GM21390 (cell line): ENCODE results near the gene LIMA1.
"Not testable (repeated sequence)": the region's sequence is repeated elsewhere in the genome, so short reads cannot be mapped to it uniquely, and the experiment has no call there.

Source experiments
- ATAC-seq: cut with Tn5 transposase; IDR thresholded peaks from one replicate; pipeline ENCODE4 v1.9.1; 2021; ENCODE audit not compliant: unreplicated experiment

The LIMA1 gene

GRCh38 chr12:50283229-50283923 lies at the start of gene LIMA1:
LIMA1 (minus strand) TSS chr12:50283520; CDS start chr12:50248751, 34,769 bp downstream.
- ATAC-seq = peak; percentile 91

DNA sequence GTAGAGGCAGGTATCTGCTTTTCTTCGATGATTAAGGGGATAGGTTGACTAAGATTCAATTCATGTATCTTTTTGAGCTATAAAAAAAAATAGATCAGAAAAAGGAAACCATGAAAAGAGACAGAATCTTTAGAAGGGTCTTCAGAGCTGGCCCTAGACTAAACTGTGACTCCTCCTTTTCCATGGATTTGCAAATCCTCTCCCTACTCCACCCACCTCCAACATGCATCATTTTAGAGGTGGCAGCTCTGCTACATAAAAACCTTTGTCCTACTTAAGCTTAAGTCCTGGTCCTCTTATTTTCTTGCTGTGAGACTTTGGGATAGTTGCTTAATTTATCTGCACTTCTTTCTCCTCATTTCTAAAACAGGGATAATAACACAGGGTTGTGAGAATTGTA lies 48.4 kb upstream of the LIMA1 start:
- no peak for ATAC-seq

DNA sequence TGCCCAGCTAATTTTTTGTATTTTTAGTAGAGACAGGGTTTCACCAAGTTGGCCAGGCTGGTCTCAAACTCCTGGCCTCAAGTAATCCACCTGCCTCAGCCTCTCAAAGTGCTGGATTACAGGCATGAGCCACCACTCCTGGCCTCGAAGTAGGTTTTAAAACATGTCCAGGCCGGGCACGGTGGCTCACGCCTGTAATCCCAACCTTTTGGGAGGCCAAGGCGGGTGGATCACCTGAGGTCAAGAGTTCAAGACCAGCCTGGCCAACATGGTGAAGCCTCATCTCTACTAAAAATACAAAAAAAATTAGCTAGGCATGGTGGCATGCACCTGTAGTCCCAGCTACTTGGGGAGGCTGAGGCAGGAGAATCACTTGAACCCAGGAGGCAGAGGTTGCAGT lies 45.3 kb upstream of the LIMA1 start:
- ATAC-seq = not testable (repeated sequence)

- ATAC-seq = no peak
Measured at GRCh38 chr12:50326590-50327284, 43.4 kb upstream of the LIMA1 start.

DNA sequence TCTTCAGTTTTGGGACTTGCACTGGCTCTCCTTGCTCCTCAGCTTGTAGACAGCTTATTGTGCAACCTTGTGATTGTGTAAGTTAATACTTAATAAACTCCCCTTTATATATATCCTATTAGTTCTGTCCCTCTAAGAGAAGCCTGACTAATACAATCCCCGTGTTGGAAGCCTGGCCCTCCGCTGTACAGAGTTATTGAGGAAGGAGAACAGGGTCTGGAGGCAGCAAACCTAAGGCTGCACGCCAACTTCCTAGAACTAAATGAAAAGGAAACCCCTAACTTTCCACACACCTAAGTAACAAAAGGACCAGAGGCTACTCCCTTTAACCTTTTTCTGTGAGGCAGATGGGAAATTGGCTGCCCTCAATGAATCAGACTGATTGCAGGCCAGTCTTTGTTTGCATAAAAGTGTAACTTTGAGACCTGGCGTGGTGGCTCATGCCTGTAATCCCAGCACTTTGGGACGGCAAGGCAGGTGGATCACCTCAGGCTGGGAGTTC lies 42.6 kb upstream of the LIMA1 start:
- ATAC-seq = no peak

GRCh38 chr12:50324770-50325169 lies 41.5 kb upstream of the LIMA1 start:
- not testable (repeated sequence) for ATAC-seq

- ATAC-seq = not testable (repeated sequence)
Measured at GRCh38 chr12:50324077-50324476, 40.8 kb upstream of the LIMA1 start.

- no peak for ATAC-seq
Measured at GRCh38 chr12:50322206-50322605, 38.9 kb upstream of the LIMA1 start.

- ATAC-seq = no peak
Measured at GRCh38 chr12:50317203-50317602, 33.9 kb upstream of the LIMA1 start.

DNA sequence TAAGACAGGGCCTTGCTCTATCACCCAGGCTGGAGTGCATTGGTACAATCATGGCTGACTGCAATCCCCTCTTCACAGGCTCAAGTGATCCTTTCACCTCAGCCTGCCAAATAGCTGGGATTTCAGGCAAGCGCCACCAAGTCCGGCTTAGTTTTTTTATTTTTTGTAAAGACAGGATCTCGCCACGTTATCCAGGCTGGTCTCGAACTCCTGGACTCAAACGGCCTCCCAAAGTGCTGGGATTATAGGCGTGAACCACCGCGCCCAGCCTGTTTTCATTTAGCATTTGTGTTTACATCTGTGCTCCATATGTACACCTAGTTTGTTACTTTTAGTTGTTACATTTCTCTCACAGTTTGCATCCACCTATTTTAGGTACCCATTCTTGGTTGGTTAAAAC lies 32.5 kb upstream of the LIMA1 start:
- ATAC-seq = no peak

DNA sequence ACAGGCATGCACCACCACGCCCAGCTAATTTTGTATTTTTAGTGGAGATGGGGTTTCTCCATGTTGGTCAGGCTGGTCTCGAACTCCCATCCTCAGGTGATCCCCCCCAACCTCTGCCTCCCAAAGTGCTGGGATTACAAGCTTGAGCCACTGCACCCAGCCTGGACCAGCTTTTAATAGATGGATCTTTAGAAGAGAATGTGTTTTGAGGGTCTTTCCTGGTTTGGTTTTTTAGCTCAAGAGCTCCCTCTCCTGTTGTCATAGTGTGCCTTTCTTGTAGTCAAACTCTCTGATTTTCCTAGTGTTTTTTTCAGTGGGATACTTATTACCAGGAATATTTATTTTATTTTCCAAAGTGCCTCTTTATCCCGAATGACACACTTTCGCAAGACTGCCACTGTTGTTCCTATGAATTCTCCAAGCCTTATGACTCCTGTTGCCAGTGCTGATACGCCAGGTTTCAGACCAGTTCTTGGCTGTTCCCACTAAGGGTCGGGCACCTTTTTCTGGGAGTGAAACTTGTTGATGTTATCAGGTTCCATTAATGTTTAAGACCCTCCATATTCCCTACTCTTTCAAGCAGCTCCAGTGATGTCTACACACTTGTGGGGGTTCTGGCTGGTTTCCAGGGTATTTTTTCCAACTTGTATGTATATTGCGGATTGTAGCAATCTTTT lies 31.5 kb upstream of the LIMA1 start:
- ATAC-seq = no peak

- not testable (repeated sequence) for ATAC-seq
Measured at GRCh38 chr12:50313971-50314370, 30.7 kb upstream of the LIMA1 start.

- no peak for ATAC-seq
Measured at GRCh38 chr12:50313256-50313931, 30.1 kb upstream of the LIMA1 start.

DNA sequence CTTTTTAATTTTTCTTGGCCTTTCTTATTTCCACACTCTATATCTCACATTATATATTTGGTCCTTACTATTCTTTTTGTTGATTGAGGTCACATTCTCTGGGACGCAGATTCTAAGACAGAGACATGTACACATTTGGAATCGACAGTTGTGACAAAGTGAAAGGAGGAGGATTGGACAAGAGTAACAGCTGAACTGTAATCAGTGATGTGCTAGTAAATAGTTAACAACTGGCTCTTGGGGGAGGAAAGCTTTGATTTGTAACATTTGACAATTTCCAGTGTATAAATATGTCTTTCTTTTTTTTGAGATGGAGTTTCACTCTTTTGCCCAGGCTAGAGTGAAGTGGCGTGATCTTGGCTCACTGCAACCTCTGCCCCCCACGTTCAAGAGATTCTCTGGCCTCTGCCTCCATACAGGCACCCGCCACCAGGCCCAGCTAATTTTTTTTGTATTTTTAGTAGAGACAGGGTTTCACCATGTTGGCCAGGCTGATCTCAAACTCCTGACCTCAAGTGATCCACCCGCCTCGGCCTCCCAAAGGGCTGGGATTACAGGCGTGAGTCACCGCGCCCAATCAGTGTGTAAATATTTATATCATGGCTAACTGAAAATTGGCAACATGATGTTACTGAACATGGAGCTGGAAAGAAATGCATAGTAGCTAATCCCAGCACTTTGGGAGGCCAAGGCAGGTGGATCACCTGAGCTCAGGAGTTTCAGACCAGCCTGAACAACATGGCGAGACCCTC lies 28.7 kb upstream of the LIMA1 start:
- ATAC-seq = not testable (repeated sequence)

GRCh38 chr12:50309950-50310349 lies 26.6 kb upstream of the LIMA1 start:
- no peak for ATAC-seq

DNA sequence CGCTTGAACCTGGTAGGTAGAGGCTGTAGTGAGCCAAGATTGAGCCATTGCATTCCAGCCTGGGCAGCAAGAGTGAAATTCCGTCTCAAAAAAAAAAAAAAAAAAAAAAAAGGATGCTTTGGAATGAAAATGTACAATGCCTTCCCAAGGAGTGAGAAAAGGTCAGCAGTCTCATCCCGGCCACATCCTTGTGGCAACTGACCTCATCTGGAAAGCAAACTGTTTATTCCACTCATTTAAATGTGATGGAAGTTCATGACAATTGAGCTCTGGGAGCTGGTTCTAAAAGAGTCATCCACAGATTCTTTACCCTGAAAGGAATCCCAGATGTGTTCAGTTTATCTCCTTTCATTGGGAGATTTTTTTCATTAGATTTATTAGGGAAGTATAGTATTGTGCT lies 19.4 kb upstream of the LIMA1 start:
- no peak for ATAC-seq

DNA sequence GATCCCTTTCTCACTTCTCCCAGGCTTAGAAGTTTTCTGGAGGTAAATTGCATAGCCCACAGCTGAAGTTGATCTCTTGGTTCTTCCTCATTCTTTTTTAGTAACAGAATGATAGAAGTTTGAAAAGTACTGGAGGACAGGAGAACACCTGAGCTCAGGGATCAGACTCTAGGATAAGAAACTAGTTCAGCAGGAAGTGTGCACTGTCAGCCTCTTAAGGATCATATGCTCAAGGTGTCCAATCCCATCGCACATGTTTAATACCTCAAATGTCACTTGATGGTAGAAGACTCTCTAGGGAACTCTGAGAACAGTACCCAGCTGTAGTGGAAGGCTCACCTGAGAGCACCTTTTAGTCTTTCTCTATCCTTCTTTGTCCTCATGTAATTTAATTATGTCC lies 14.7 kb upstream of the LIMA1 start:
- no peak for ATAC-seq

GRCh38 chr12:50297027-50297426 lies 13.7 kb upstream of the LIMA1 start:
- ATAC-seq = no peak

GRCh38 chr12:50296554-50296953 lies 13.2 kb upstream of the LIMA1 start:
- ATAC-seq = no peak

- no peak for ATAC-seq
Measured at GRCh38 chr12:50291377-50291776, 8.1 kb upstream of the LIMA1 start.

DNA sequence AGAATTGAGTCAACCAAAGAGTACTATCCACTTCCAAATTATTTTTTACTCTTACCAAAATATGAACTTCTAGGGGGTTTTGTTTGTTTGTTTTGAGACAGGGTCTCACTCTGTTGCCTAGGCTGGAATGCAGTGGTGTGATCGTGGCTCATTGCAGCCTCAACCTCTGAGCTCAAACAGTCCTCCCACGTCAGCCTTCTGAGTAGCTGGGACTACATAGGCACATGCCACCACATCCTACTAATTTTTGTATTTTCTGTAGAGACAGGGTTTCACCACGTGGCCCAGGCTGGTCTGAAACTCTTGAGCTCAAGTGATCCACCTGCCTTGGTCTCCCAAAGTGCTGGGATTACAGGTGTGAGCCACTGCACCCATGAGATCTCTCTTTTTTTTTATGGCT lies 7.4 kb upstream of the LIMA1 start:
- not testable (repeated sequence) for ATAC-seq
